Measurements from ENCODE around the gene RGR. TPM values are rescaled to one million over a fixed set of nuclear protein-coding genes. Genes with fewer than 3 reads are reported as not detected.

Gene RGR
- total RNA-seq, 4 donors from 2014 or later: 0.33 to 2.5 (median 1.4) TPM; not detected in 1

GRCh38 chr10:84288151-84288550 lies 43.3 kb downstream of the RGR start:
- no peak overlapping the region for H3K27ac ChIP-seq (replicated peaks in 1 of 4)
- TF ChIP-seq POLR2AphosphoS5 (IDR thresholded peaks at IDR 0.05) (no peak), EP300 (IDR thresholded peaks at IDR 0.05) (no peak), POLR2A (IDR thresholded peaks at IDR 0.05; ENCODE audit: low read depth) (no peak), CTCF (IDR thresholded peaks at IDR 0.05) (no peak)
- H3K27me3 ChIP-seq: no peaks in the 10 kb centered on the region
- H3K4me3 ChIP-seq: no peak overlapping the region
- H3K9me3 ChIP-seq: no peaks in the 10 kb centered on the region
- no peaks in the 10 kb centered on the region for H3K4me1 ChIP-seq
- DNase-seq (ENCODE audit: extremely low spot score): no peak
- intact Hi-C loops (cut with DNase I): no loop called here
- 100% methylated on average over 1 of the region's 1 CpG for WGBS
- no peaks in the 10 kb centered on the region for H3K36me3 ChIP-seq

- H3K4me1 ChIP-seq: peaks cover 0 to 3% (median 0%) of the 10 kb centered on the region in 4 donors
Observed at GRCh38 chr10:84289521-84290200, 44.8 kb downstream of the RGR start.

GRCh38 chr10:84290235-84290634 lies 45.4 kb downstream of the RGR start:
- intact Hi-C loops (cut with DNase I): no loop called here
- no peak overlapping the region for H3K27ac ChIP-seq (replicated peaks in 1 of 4)
- DNase-seq (ENCODE audit: extremely low spot score): no peak
- TF ChIP-seq POLR2AphosphoS5 (IDR thresholded peaks at IDR 0.05) (no peak), CTCF (IDR thresholded peaks at IDR 0.05) (no peak), EP300 (IDR thresholded peaks at IDR 0.05) (no peak), POLR2A (IDR thresholded peaks at IDR 0.05; ENCODE audit: low read depth) (no peak)
- no peaks in the 10 kb centered on the region for H3K36me3 ChIP-seq
- H3K27me3 ChIP-seq: no peaks in the 10 kb centered on the region
- H3K4me1 ChIP-seq: peaks cover 0 to 4% (median 0%) of the 10 kb centered on the region in 4 donors
- H3K4me3 ChIP-seq: no peak overlapping the region
- H3K9me3 ChIP-seq: no peaks in the 10 kb centered on the region
- WGBS: 69% methylated on average over 3 of the region's 3 CpGs

More at GRCh38 chr10:84289521-84290200, 44.8 kb downstream of the RGR start:
- Histone ChIP-seq H3K27ac (replicated peaks in 1 of 4) (no peak overlapping the region), H3K36me3 (no peaks in the 10 kb centered on the region), H3K27me3 (no peaks in the 10 kb centered on the region), H3K9me3 (no peaks in the 10 kb centered on the region), H3K4me3 (no peak overlapping the region)
- no peak for DNase-seq (ENCODE audit: extremely low spot score)
- TF ChIP-seq EP300 (IDR thresholded peaks at IDR 0.05) (no peak), POLR2A (IDR thresholded peaks at IDR 0.05; ENCODE audit: low read depth) (no peak), CTCF (IDR thresholded peaks at IDR 0.05) (no peak), POLR2AphosphoS5 (IDR thresholded peaks at IDR 0.05) (no peak)
- WGBS: 79% methylated on average over 1 of the region's 1 CpG
- intact Hi-C loops (cut with DNase I): no loop called here

GRCh38 chr10:84291384-84291783 lies 46.5 kb downstream of the RGR start:
- intact Hi-C loops (cut with DNase I): no loop called here
- peaks cover 0 to 4% (median 1%) of the 10 kb centered on the region in 4 donors for H3K4me1 ChIP-seq
- H3K27me3 ChIP-seq: no peaks in the 10 kb centered on the region
- WGBS: 17% methylated on average over 1 of the region's 1 CpG
- H3K27ac ChIP-seq (replicated peaks in 1 of 4): no peak overlapping the region
- H3K4me3 ChIP-seq: no peak overlapping the region
- no peak for DNase-seq (ENCODE audit: extremely low spot score)
- TF ChIP-seq CTCF (IDR thresholded peaks at IDR 0.05) (no peak), POLR2A (IDR thresholded peaks at IDR 0.05; ENCODE audit: low read depth) (no peak), EP300 (IDR thresholded peaks at IDR 0.05) (no peak), POLR2AphosphoS5 (IDR thresholded peaks at IDR 0.05) (no peak)
- H3K9me3 ChIP-seq: no peaks in the 10 kb centered on the region
- no peaks in the 10 kb centered on the region for H3K36me3 ChIP-seq

- no peaks in the 10 kb centered on the region for H3K27me3 ChIP-seq
Observed at GRCh38 chr10:84292502-84292901, 47.6 kb downstream of the RGR start.

More at GRCh38 chr10:84292502-84292901, 47.6 kb downstream of the RGR start:
- H3K4me3 ChIP-seq: no peak overlapping the region
- no peaks in the 10 kb centered on the region for H3K9me3 ChIP-seq
- no peak for DNase-seq (ENCODE audit: extremely low spot score)
- intact Hi-C loops (cut with DNase I): no loop called here
- WGBS: 88% methylated on average over 2 of the region's 2 CpGs
- H3K27ac ChIP-seq (replicated peaks in 1 of 4): no peak overlapping the region
- TF ChIP-seq POLR2A (IDR thresholded peaks at IDR 0.05; ENCODE audit: low read depth) (no peak), EP300 (IDR thresholded peaks at IDR 0.05) (no peak), POLR2AphosphoS5 (IDR thresholded peaks at IDR 0.05) (no peak), CTCF (IDR thresholded peaks at IDR 0.05) (no peak)
- H3K36me3 ChIP-seq: no peaks in the 10 kb centered on the region
- peaks cover 0 to 4% (median 1%) of the 10 kb centered on the region in 4 donors for H3K4me1 ChIP-seq

Data from esophagus muscularis mucosa (tissue), 4 donors.